PFSK-1 (cell line): Measurements from ENCODE around the gene PWWP2B.

Experiments
- FOXP2 ChIP-seq: optimal IDR thresholded peaks from 2 replicates; pipeline ENCODE3; 2011; ENCODE audit warnings: borderline replicate concordance, control low read depth, inconsistent platforms; ENCODE audit not compliant: insufficient read depth; ENCODE audit errors: extremely low read length, extremely low read depth
- POLR2AphosphoS5 ChIP-seq: IDR thresholded peaks from 2 replicates; pipeline ENCODE4 v1.6.1; 2012; ENCODE audit warnings: low read depth, mild to moderate bottlenecking, control low read depth, low read length, moderate library complexity
- REST ChIP-seq, 2 experiments: IDR thresholded peaks; 2 replicates each; pipeline versions ENCODE4 v1.6.1 to v1.8.0; 2011 to 2012; ENCODE audit warnings: low read depth in 2 of 2, low read length in 2 of 2, control low read depth in 1 of 2, inconsistent platforms in 1 of 2, mild to moderate bottlenecking in 1 of 2, moderate library complexity in 1 of 2; ENCODE audit not compliant: insufficient read depth in 1 of 2
- SIN3A ChIP-seq: IDR thresholded peaks from 2 replicates; pipeline ENCODE4 v1.6.1; 2012; ENCODE audit warnings: mild to moderate bottlenecking, low read length, moderate library complexity, borderline replicate concordance; ENCODE audit not compliant: insufficient read depth
- TAF1 ChIP-seq: IDR thresholded peaks from 2 replicates; pipeline ENCODE4 v1.6.1; 2012; ENCODE audit warnings: low read length, control low read depth, borderline replicate concordance; ENCODE audit not compliant: insufficient read depth

PWWP2B gene

GRCh38 chr10:132430231-132430743, 33.3 kb downstream of the PWWP2B start:
- TF ChIP-seq FOXP2 (no peak), TAF1 (no peak), POLR2AphosphoS5 (no peak), REST (IDR thresholded peaks at IDR 0.05; ENCODE audit: insufficient read depth in 1 of 2, low read depth in 2 of 2, low read length in 2 of 2) (no peak), SIN3A (no peak)

- TF ChIP-seq SIN3A = no peak
Observed at GRCh38 chr10:132430861-132431271, 33.9 kb downstream of the PWWP2B start.

GRCh38 chr10:132431537-132432175, 34.7 kb downstream of the PWWP2B start:
- TF ChIP-seq POLR2AphosphoS5 (no peak), FOXP2 (no peak), TAF1 (no peak), SIN3A (no peak), REST (IDR thresholded peaks at IDR 0.05; ENCODE audit: insufficient read depth in 1 of 2, low read depth in 2 of 2, low read length in 2 of 2) (no peak)

GRCh38 chr10:132432176-132432540, 35.2 kb downstream of the PWWP2B start:
- no peak for TF ChIP-seq SIN3A
- TF ChIP-seq FOXP2 = no peak
- no peak for TF ChIP-seq POLR2AphosphoS5
- TF ChIP-seq TAF1 = no peak
- no peak for TF ChIP-seq REST (IDR thresholded peaks at IDR 0.05; ENCODE audit: insufficient read depth in 1 of 2, low read depth in 2 of 2, low read length in 2 of 2)

- TF ChIP-seq REST (IDR thresholded peaks at IDR 0.05; ENCODE audit: insufficient read depth in 1 of 2, low read depth in 2 of 2, low read length in 2 of 2) = no peak
- no peak for TF ChIP-seq TAF1
- TF ChIP-seq POLR2AphosphoS5 = no peak
- no peak for TF ChIP-seq FOXP2
- TF ChIP-seq SIN3A = no peak
Observed at GRCh38 chr10:132433671-132434340, 36.8 kb downstream of the PWWP2B start.
